GM23338 (cell line): Measurements from ENCODE around the gene ZCCHC10. TPM values are rescaled to one million over a fixed set of nuclear protein-coding genes. Genes with fewer than 3 reads are reported as not detected.

ENCODE experiments used
- ATAC-seq: fragments of 200-7000 bp; cut with Tn5 transposase; 3 replicates; pipeline ENCODE4 v1.9.1; 2020
- DNase-seq: peaks from one replicate; pipeline ENCODE4 v3.0.0-alpha.2; 2015; ENCODE audit warnings: low spot score
- H2AFZ ChIP-seq: fragments of 200-600 bp; sonication (generic); 2 replicates; pipeline ENCODE4 v1.8.0; 2016; ENCODE audit warnings: antibody characterized with exemption, mild to moderate bottlenecking, moderate library complexity
- H3F3A ChIP-seq: fragments of 200-600 bp; sonication (generic); replicated peaks from 2 replicates; pipeline ENCODE4 v1.8.0; 2017; ENCODE audit warnings: antibody characterized with exemption, mixed run types, low read depth
- H3K27ac ChIP-seq: fragments of 200-600 bp; sonication (generic); 2 replicates; pipeline ENCODE4 v1.6.1; 2016; ENCODE audit warnings: low read depth
- H3K27me3 ChIP-seq: fragments of 200-600 bp; sonication (generic); 2 replicates; pipeline ENCODE4 v1.8.0; 2016; ENCODE audit warnings: mild to moderate bottlenecking, mixed run types, moderate library complexity; ENCODE audit not compliant: insufficient read depth
- H3K36me3 ChIP-seq: fragments of 200-600 bp; sonication (generic); 2 replicates; pipeline ENCODE4 v1.8.0; 2016; ENCODE audit warnings: mild to moderate bottlenecking; ENCODE audit not compliant: insufficient read depth
- H3K4me1 ChIP-seq: fragments of 200-600 bp; sonication (generic); 2 replicates; pipeline ENCODE4 v1.8.0; 2016; ENCODE audit warnings: mild to moderate bottlenecking, moderate library complexity; ENCODE audit not compliant: insufficient read depth
- H3K4me2 ChIP-seq: fragments of 200-600 bp; sonication (generic); 2 replicates; pipeline ENCODE4 v1.7.1; 2017; ENCODE audit warnings: mixed run types
- H3K4me3 ChIP-seq: fragments of 200-600 bp; sonication (generic); 2 replicates; pipeline ENCODE4 v1.6.1; 2016; ENCODE audit warnings: mixed run types
- H3K79me2 ChIP-seq: fragments of 200-600 bp; sonication (generic); replicated peaks from 2 replicates; pipeline ENCODE4 v1.8.0; 2017; ENCODE audit warnings: mild to moderate bottlenecking; ENCODE audit not compliant: insufficient read depth
- H3K9me2 ChIP-seq: fragments of 200-600 bp; sonication (generic); 2 replicates; pipeline ENCODE4 v1.8.0; 2017; ENCODE audit not compliant: insufficient read depth
- H4K20me1 ChIP-seq: fragments of 200-600 bp; sonication (generic); replicated peaks from 2 replicates; pipeline ENCODE4 v1.8.0; 2017; ENCODE audit warnings: mild to moderate bottlenecking; ENCODE audit not compliant: insufficient read depth
- H3K27ac Mint-ChIP-seq: 2 replicates; pipeline ENCODE4 v1.8.0; 2020; ENCODE audit warnings: inconsistent platforms, mild to moderate bottlenecking, moderate library complexity, mixed read lengths
- H3K27me3 Mint-ChIP-seq: 3 replicates; pipeline ENCODE4 v1.8.0; 2022; ENCODE audit warnings: low read depth, mild to moderate bottlenecking, moderate library complexity, mixed read lengths, inconsistent platforms; ENCODE audit not compliant: insufficient read depth, poor library complexity
- H3K36me3 Mint-ChIP-seq: 3 replicates; pipeline ENCODE4 v1.8.0; 2021; ENCODE audit warnings: low read depth, mild to moderate bottlenecking, inconsistent platforms, moderate library complexity, mixed read lengths
- H3K4me1 Mint-ChIP-seq: 3 replicates; pipeline ENCODE4 v1.8.0; 2020; ENCODE audit warnings: mild to moderate bottlenecking, inconsistent platforms, mixed read lengths
- H3K4me3 Mint-ChIP-seq: 3 replicates; pipeline ENCODE4 v1.8.0; 2021; ENCODE audit warnings: moderate library complexity, mild to moderate bottlenecking, inconsistent platforms, mixed read lengths
- H3K9me3 Mint-ChIP-seq: 3 replicates; pipeline ENCODE4 v1.8.0; 2020; ENCODE audit warnings: moderate library complexity, mild to moderate bottlenecking, inconsistent platforms, mixed read lengths
- CREB1 ChIP-seq: fragments of 250-450 bp; sonication (Bioruptor Pico); IDR thresholded peaks from 2 replicates; pipeline ENCODE4 v1.5.0; 2020; ENCODE audit warnings: low read depth, mild to moderate bottlenecking, moderate library complexity
- EZH2phosphoT487 ChIP-seq: fragments of 200-600 bp; sonication (generic); IDR thresholded peaks from one replicate; pipeline ENCODE4 v1.8.1; 2018; ENCODE audit warnings: antibody characterized with exemption; ENCODE audit not compliant: unreplicated experiment
- JUNB ChIP-seq: IDR thresholded peaks from one replicate; pipeline ENCODE4 v1.6.1; 2016; ENCODE audit warnings: antibody characterized with exemption; ENCODE audit not compliant: unreplicated experiment
- POLR2AphosphoS5 ChIP-seq: IDR thresholded peaks from 2 replicates; pipeline ENCODE4 v1.6.1; 2016; ENCODE audit warnings: antibody characterized with exemption, low read depth
- STAT1 ChIP-seq: IDR thresholded peaks from one replicate; pipeline ENCODE4 v1.6.1; 2016; ENCODE audit warnings: antibody characterized with exemption; ENCODE audit not compliant: unreplicated experiment
- ZNF114 ChIP-seq: fragments of 250-450 bp; sonication (Bioruptor Pico); IDR thresholded peaks from 2 replicates; pipeline ENCODE4 v1.5.0; 2020; ENCODE audit warnings: mild to moderate bottlenecking, moderate library complexity
- ZNF331 ChIP-seq: fragments of 250-450 bp; sonication (Bioruptor Pico); IDR thresholded peaks from 2 replicates; pipeline ENCODE4 v1.5.0; 2020; ENCODE audit warnings: low read depth, mild to moderate bottlenecking, moderate library complexity
- long read RNA-seq: library from polyadenylated mRNA; unstranded; transcript quantifications from one replicate; pipeline ENCODE4 v2.0.0, GENCODE V29; 2020; ENCODE audit not compliant: unreplicated experiment
- polyA plus RNA-seq: library from polyadenylated mRNA; unstranded; fragments of >200 nt; fragmentation: Nextera tagmentation; extraction: Ambion mirVana; gene quantifications from 2 replicates; pipeline ENCODE4 v1.2.1, GENCODE V29; 2016
- total RNA-seq: library from RNA; depleted of rRNA; stranded (reverse); fragments of >200 nt; shearing (Covaris generic); gene quantifications from 2 replicates; pipeline ENCODE4 v1.2.3, GENCODE V29; 2014; rRNA removed
- TF ChIP-seq, protein P1 (sequence below): IDR thresholded peaks from 2 replicates; pipeline ENCODE4 v1.6.1; 2016; ENCODE audit warnings: antibody characterized with exemption
- TF ChIP-seq, protein P2 (sequence below): IDR thresholded peaks from one replicate; pipeline ENCODE4 v1.6.1; 2018; ENCODE audit warnings: antibody characterized with exemption; ENCODE audit not compliant: unreplicated experiment

ZCCHC10 gene
- 25.3 and 29.2 TPM in 2 replicates for total RNA-seq
- polyA plus RNA-seq = 86.0 and 90.1 TPM in 2 replicates
- long read RNA-seq, transcript ZCCHC10-201 (4 exons, 2,178 nt) = major isoform, 7 of 19 reads
- long read RNA-seq, partial matches to known transcripts = 1 of 19 reads
- long read RNA-seq, other reads (novel, unspliced or antisense) = 2 of 19 reads

DNA sequence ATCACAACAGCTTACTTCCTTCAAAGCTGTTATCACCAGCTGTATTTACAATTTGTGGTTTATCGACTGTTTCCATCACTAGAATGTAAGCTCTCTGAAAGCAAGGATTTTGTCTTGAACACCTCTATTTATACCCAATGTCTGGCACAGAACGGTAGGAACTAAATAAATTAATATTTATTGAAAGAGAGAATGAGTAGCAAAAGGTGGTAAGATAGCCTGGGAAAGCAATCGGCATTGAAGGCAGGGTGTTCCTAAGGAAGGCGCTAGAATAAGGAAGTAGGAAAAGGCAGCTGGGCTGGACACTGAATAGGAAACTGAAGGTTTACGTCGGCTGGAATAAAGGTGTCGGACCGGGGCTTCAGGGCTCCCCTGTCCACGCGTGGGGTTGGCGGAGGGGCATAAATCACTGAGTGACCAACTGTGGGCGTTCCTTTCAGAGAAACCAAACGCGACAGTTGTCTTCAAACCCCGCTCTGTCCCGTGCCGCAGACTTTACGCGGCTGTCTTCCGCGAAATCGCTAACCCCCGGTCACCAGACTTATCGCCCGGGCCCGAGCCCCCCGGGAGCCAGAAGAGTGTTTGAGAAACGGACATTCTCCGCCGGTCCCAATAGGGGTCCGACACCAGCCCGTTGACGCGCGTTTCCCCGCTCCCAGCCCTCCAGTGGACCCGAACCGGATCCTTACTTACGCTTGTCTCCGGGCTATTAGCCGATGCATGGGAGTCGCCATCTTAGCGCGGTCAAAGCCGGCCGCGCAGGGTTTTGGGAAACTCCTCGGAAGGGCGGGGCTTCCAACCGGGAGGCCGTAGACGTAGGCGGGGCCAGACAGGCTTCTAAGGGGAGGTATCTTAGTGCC, at the start of gene ZCCHC10:
TSS of gene ZCCHC10 (minus strand) at position 746 of the 860 bp plus-strand sequence. CDS start at position 734, 12 bp downstream.
- peak within 1 kb of the TSS; percentile 95 for H3K27ac Mint-ChIP-seq
- H3F3A ChIP-seq = 0 out of 2 replicates have a peak, but pooled peaks cover 3% of the 10 kb centered on the region
- peak within 1 kb of the TSS; percentile 95 for H3K4me3 Mint-ChIP-seq
- H3K27ac ChIP-seq = peak within 1 kb of the TSS; percentile 96
- peaks cover 49% of the 10 kb centered on the region for H3K79me2 ChIP-seq
- no peaks in the 10 kb centered on the region; the same call in 1 of the 2 replicates for H4K20me1 ChIP-seq
- peaks cover 2% of the 10 kb centered on the region; the same call in 1 of the 3 replicates for H3K36me3 Mint-ChIP-seq
- peak within 1 kb of the TSS; percentile 75 for H3K4me3 ChIP-seq
- H3K36me3 ChIP-seq = no peaks in the 10 kb centered on the region
- H3K4me2 ChIP-seq = peak within 1 kb of the TSS; percentile 87
- DNase-seq (peak; percentile 99), ATAC-seq (peak; percentile 96)
- H3K4me1 Mint-ChIP-seq = peaks cover 13% of the 10 kb centered on the region
- no peaks in the 10 kb centered on the region for H3K9me2 ChIP-seq
- H3K4me1 ChIP-seq = peaks cover 4% of the 10 kb centered on the region; the same call in 1 of the 2 replicates
- TF ChIP-seq POLR2AphosphoS5 (peak; percentile 92), STAT1 (no peak), JUNB (no peak), ZNF114 (CRISPR knock-in tag) (no peak), CREB1 (no peak), ZNF331 (CRISPR knock-in tag) (no peak), EZH2phosphoT487 (no peak)
- TF ChIP-seq, protein P1, sequence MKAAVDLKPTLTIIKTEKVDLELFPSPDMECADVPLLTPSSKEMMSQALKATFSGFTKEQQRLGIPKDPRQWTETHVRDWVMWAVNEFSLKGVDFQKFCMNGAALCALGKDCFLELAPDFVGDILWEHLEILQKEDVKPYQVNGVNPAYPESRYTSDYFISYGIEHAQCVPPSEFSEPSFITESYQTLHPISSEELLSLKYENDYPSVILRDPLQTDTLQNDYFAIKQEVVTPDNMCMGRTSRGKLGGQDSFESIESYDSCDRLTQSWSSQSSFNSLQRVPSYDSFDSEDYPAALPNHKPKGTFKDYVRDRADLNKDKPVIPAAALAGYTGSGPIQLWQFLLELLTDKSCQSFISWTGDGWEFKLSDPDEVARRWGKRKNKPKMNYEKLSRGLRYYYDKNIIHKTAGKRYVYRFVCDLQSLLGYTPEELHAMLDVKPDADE = no peak
- TF ChIP-seq, protein P2, sequence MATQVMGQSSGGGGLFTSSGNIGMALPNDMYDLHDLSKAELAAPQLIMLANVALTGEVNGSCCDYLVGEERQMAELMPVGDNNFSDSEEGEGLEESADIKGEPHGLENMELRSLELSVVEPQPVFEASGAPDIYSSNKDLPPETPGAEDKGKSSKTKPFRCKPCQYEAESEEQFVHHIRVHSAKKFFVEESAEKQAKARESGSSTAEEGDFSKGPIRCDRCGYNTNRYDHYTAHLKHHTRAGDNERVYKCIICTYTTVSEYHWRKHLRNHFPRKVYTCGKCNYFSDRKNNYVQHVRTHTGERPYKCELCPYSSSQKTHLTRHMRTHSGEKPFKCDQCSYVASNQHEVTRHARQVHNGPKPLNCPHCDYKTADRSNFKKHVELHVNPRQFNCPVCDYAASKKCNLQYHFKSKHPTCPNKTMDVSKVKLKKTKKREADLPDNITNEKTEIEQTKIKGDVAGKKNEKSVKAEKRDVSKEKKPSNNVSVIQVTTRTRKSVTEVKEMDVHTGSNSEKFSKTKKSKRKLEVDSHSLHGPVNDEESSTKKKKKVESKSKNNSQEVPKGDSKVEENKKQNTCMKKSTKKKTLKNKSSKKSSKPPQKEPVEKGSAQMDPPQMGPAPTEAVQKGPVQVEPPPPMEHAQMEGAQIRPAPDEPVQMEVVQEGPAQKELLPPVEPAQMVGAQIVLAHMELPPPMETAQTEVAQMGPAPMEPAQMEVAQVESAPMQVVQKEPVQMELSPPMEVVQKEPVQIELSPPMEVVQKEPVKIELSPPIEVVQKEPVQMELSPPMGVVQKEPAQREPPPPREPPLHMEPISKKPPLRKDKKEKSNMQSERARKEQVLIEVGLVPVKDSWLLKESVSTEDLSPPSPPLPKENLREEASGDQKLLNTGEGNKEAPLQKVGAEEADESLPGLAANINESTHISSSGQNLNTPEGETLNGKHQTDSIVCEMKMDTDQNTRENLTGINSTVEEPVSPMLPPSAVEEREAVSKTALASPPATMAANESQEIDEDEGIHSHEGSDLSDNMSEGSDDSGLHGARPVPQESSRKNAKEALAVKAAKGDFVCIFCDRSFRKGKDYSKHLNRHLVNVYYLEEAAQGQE = no peak
- peak within 1 kb of the TSS; percentile 94 for H2AFZ ChIP-seq
- no peaks in the 10 kb centered on the region for H3K9me3 Mint-ChIP-seq
- H3K27me3 ChIP-seq = no peaks in the 10 kb centered on the region
- no peaks in the 10 kb centered on the region for H3K27me3 Mint-ChIP-seq
